T-helper 17 cell (primary cell): ENCODE data around the gene RHOBTB1. TPM values are rescaled to one million over a fixed set of nuclear protein-coding genes. Genes with fewer than 3 reads are reported as not detected.

Experiments
- ATAC-seq: fragments of 150-1000 bp; cut with Tn5 transposase; 2 replicates; pipeline ENCODE4 v1.10.0; 2021; ENCODE audit warnings: mild to moderate bottlenecking, moderate library complexity
- DNase-seq, 3 donors: peaks; one replicate each; pipeline versions ENCODE4 v3.0.0 to v3.0.0-alpha.2; 2020 to 2021
- H3K9me3 ChIP-seq: one replicate; pipeline ENCODE4 v1.7.0; 2013; ENCODE audit warnings: low read length, mild to moderate bottlenecking; ENCODE audit not compliant: control insufficient read depth, poor library complexity, severe bottlenecking
- H3K27ac Mint-ChIP-seq: one replicate; pipeline ENCODE4 v1.8.0; 2022; ENCODE audit warnings: mild to moderate bottlenecking, moderate library complexity, mixed read lengths
- H3K27me3 Mint-ChIP-seq: one replicate; pipeline ENCODE4 v1.8.0; 2022; ENCODE audit warnings: mixed read lengths
- H3K36me3 Mint-ChIP-seq: one replicate; pipeline ENCODE4 v1.8.0; 2022; ENCODE audit warnings: low read depth, mixed read lengths
- H3K4me1 Mint-ChIP-seq: one replicate; pipeline ENCODE4 v1.8.0; 2022; ENCODE audit warnings: mild to moderate bottlenecking, mixed read lengths
- H3K4me3 Mint-ChIP-seq: one replicate; pipeline ENCODE4 v1.8.0; 2022; ENCODE audit warnings: mild to moderate bottlenecking, moderate library complexity, mixed read lengths
- total RNA-seq, 4 donors: library from RNA in 2 of 4; stranded (reverse) in 2 of 4; gene quantifications; one replicate each; pipeline ENCODE4 v1.2.3 and lab custom pipeline; 2022 to 2026

RHOBTB1 gene
- total RNA-seq, 2 donors from 2014 or later, result 0.37 to 10.8 TPM

- Mint-ChIP-seq H3K27me3 (peaks cover 37% of the 10 kb centered on the region), H3K27ac (no peak overlapping the region), H3K4me1 (peaks cover 3% of the 10 kb centered on the region), H3K36me3 (no peaks in the 10 kb centered on the region), H3K4me3 (no peak overlapping the region)
- no peaks in the 10 kb centered on the region for H3K9me3 ChIP-seq
- no peak for ATAC-seq
- no peak for DNase-seq
These were observed 40.9 kb downstream of the RHOBTB1 start for GRCh38 chr10:60903096-60903495.

GRCh38 chr10:60901561-60902235, 42.3 kb downstream of the RHOBTB1 start:
- ATAC-seq, result no peak

GRCh38 chr10:60899266-60899665, 44.7 kb downstream of the RHOBTB1 start:
- Mint-ChIP-seq H3K27me3 (peaks cover 28% of the 10 kb centered on the region), H3K27ac (no peak overlapping the region), H3K4me1 (peaks cover 3% of the 10 kb centered on the region), H3K36me3 (no peaks in the 10 kb centered on the region), H3K4me3 (no peak overlapping the region)
- DNase-seq (no peak), ATAC-seq (no peak)
- no peaks in the 10 kb centered on the region for H3K9me3 ChIP-seq

More at GRCh38 chr10:60901561-60902235, 42.3 kb downstream of the RHOBTB1 start:
- DNase-seq, result no peak
- peaks cover 3% of the 10 kb centered on the region for H3K4me1 Mint-ChIP-seq
- H3K27ac Mint-ChIP-seq, result no peak overlapping the region
- no peaks in the 10 kb centered on the region for H3K9me3 ChIP-seq
- H3K27me3 Mint-ChIP-seq, result peaks cover 32% of the 10 kb centered on the region
- no peaks in the 10 kb centered on the region for H3K36me3 Mint-ChIP-seq
- H3K4me3 Mint-ChIP-seq, result no peak overlapping the region

GRCh38 chr10:60898321-60898720, 45.7 kb downstream of the RHOBTB1 start:
- H3K4me1 Mint-ChIP-seq, result peaks cover 3% of the 10 kb centered on the region
- no peaks in the 10 kb centered on the region for H3K9me3 ChIP-seq
- H3K4me3 Mint-ChIP-seq, result no peak overlapping the region
- peaks cover 34% of the 10 kb centered on the region for H3K27me3 Mint-ChIP-seq
- no peak for DNase-seq
- no peaks in the 10 kb centered on the region for H3K36me3 Mint-ChIP-seq
- H3K27ac Mint-ChIP-seq, result no peak overlapping the region
- no peak for ATAC-seq

- H3K36me3 Mint-ChIP-seq, result no peaks in the 10 kb centered on the region
These were observed 47.2 kb downstream of the RHOBTB1 start for GRCh38 chr10:60896810-60897209.

GRCh38 chr10:60896033-60896432, 48.0 kb downstream of the RHOBTB1 start:
- DNase-seq, result no peak
- Mint-ChIP-seq H3K36me3 (no peaks in the 10 kb centered on the region), H3K27me3 (peaks cover 29% of the 10 kb centered on the region), H3K4me3 (no peak overlapping the region), H3K4me1 (peaks cover 3% of the 10 kb centered on the region), H3K27ac (no peak overlapping the region)
- ATAC-seq, result no peak
- H3K9me3 ChIP-seq, result no peaks in the 10 kb centered on the region

More at GRCh38 chr10:60896810-60897209, 47.2 kb downstream of the RHOBTB1 start:
- DNase-seq (no peak), ATAC-seq (no peak)
- Mint-ChIP-seq H3K27ac (no peak overlapping the region), H3K4me1 (peaks cover 3% of the 10 kb centered on the region), H3K27me3 (peaks cover 29% of the 10 kb centered on the region), H3K4me3 (no peak overlapping the region)
- no peaks in the 10 kb centered on the region for H3K9me3 ChIP-seq

- Mint-ChIP-seq H3K4me3 (no peak overlapping the region), H3K27me3 (peaks cover 40% of the 10 kb centered on the region), H3K4me1 (no peaks in the 10 kb centered on the region), H3K27ac (no peak overlapping the region), H3K36me3 (no peaks in the 10 kb centered on the region)
- H3K9me3 ChIP-seq, result no peaks in the 10 kb centered on the region
- ATAC-seq (no peak), DNase-seq (no peak)
These were observed 49.2 kb downstream of the RHOBTB1 start for GRCh38 chr10:60894786-60895185.

GRCh38 chr10:60893231-60893630, 50.8 kb downstream of the RHOBTB1 start:
- no peak for ATAC-seq
- Mint-ChIP-seq H3K27ac (no peak overlapping the region), H3K27me3 (peaks cover 33% of the 10 kb centered on the region), H3K4me1 (no peaks in the 10 kb centered on the region), H3K36me3 (no peaks in the 10 kb centered on the region), H3K4me3 (no peak overlapping the region)
- no peaks in the 10 kb centered on the region for H3K9me3 ChIP-seq
- DNase-seq, result no peak

- H3K36me3 Mint-ChIP-seq, result no peaks in the 10 kb centered on the region
- peaks cover 33% of the 10 kb centered on the region for H3K27me3 Mint-ChIP-seq
- no peak for ATAC-seq
- no peak overlapping the region for H3K4me3 Mint-ChIP-seq
- no peaks in the 10 kb centered on the region for H3K4me1 Mint-ChIP-seq
- no peak overlapping the region for H3K27ac Mint-ChIP-seq
- H3K9me3 ChIP-seq, result no peaks in the 10 kb centered on the region
- no peak for DNase-seq
These were observed 51.4 kb downstream of the RHOBTB1 start for GRCh38 chr10:60892571-60892970.

GRCh38 chr10:60890811-60891210, 53.2 kb downstream of the RHOBTB1 start:
- ATAC-seq, result no peak
- H3K4me3 Mint-ChIP-seq, result no peak overlapping the region
- H3K27ac Mint-ChIP-seq, result no peak overlapping the region
- no peaks in the 10 kb centered on the region for H3K9me3 ChIP-seq
- no peaks in the 10 kb centered on the region for H3K4me1 Mint-ChIP-seq
- peaks cover 38% of the 10 kb centered on the region for H3K27me3 Mint-ChIP-seq
- H3K36me3 Mint-ChIP-seq, result no peaks in the 10 kb centered on the region
- DNase-seq, result no peak

- Mint-ChIP-seq H3K36me3 (peaks cover 2% of the 10 kb centered on the region), H3K4me1 (no peaks in the 10 kb centered on the region), H3K27me3 (peaks cover 12% of the 10 kb centered on the region), H3K27ac (no peak overlapping the region), H3K4me3 (no peak overlapping the region)
- ATAC-seq (no peak), DNase-seq (no peak)
- H3K9me3 ChIP-seq, result no peaks in the 10 kb centered on the region
These were observed 60.8 kb downstream of the RHOBTB1 start for GRCh38 chr10:60883187-60883586.

- DNase-seq (no peak), ATAC-seq (no peak)
- peaks cover 6% of the 10 kb centered on the region for H3K27me3 Mint-ChIP-seq
- no peaks in the 10 kb centered on the region for H3K9me3 ChIP-seq
- H3K36me3 Mint-ChIP-seq, result no peaks in the 10 kb centered on the region
- H3K4me1 Mint-ChIP-seq, result no peaks in the 10 kb centered on the region
- no peak overlapping the region for H3K4me3 Mint-ChIP-seq
- no peak overlapping the region for H3K27ac Mint-ChIP-seq
These were observed 65.8 kb downstream of the RHOBTB1 start for GRCh38 chr10:60878224-60878623.

GRCh38 chr10:60877777-60878120, 66.2 kb downstream of the RHOBTB1 start:
- Mint-ChIP-seq H3K4me1 (no peaks in the 10 kb centered on the region), H3K27me3 (peaks cover 11% of the 10 kb centered on the region), H3K27ac (no peak overlapping the region), H3K4me3 (no peak overlapping the region), H3K36me3 (no peaks in the 10 kb centered on the region)
- no peak for ATAC-seq
- DNase-seq, result no peak
- no peaks in the 10 kb centered on the region for H3K9me3 ChIP-seq

GRCh38 chr10:60877061-60877776, 66.8 kb downstream of the RHOBTB1 start:
- no peaks in the 10 kb centered on the region for H3K9me3 ChIP-seq
- DNase-seq (no peak), ATAC-seq (no peak)
- no peak overlapping the region for H3K4me3 Mint-ChIP-seq
- peaks cover 11% of the 10 kb centered on the region for H3K27me3 Mint-ChIP-seq
- no peaks in the 10 kb centered on the region for H3K36me3 Mint-ChIP-seq
- H3K4me1 Mint-ChIP-seq, result no peaks in the 10 kb centered on the region
- no peak overlapping the region for H3K27ac Mint-ChIP-seq
